Ascending aorta (tissue), 2 donors: ENCODE results near the gene MYH13. TPM values are rescaled to one million over a fixed set of nuclear protein-coding genes. Genes with fewer than 3 reads are reported as not detected.

ENCODE experiments used
- DNase-seq, 2 donors: peaks; one replicate each; pipeline ENCODE4 v3.0.0-alpha.2; 2019; ENCODE audit warnings: low spot score in 2 of 2
- H3K27ac ChIP-seq, 2 donors: fragments of 200-600 bp; sonication (generic); one replicate each; pipeline ENCODE4 v1.5.1; 2016 to 2017; ENCODE audit warnings: mild to moderate bottlenecking in 1 of 2
- H3K27me3 ChIP-seq: fragments of 200-600 bp; sonication (generic); one replicate; pipeline ENCODE4 v1.5.1; 2017
- H3K36me3 ChIP-seq, 2 donors: fragments of 200-600 bp; sonication (generic); one replicate each; pipeline ENCODE4 v1.5.1; 2016
- H3K4me1 ChIP-seq, 2 donors: fragments of 200-600 bp; sonication (generic); one replicate each; pipeline ENCODE4 v1.5.1; 2016 to 2017; ENCODE audit warnings: mild to moderate bottlenecking in 1 of 2
- H3K4me3 ChIP-seq, 2 donors: fragments of 200-600 bp; sonication (generic); one replicate each; pipeline ENCODE4 v1.5.1; 2016 to 2017; ENCODE audit warnings: mild to moderate bottlenecking in 1 of 2
- H3K9me3 ChIP-seq, 2 donors: fragments of 200-600 bp; sonication (generic); one replicate each; pipeline ENCODE4 v1.5.1; 2016
- CTCF ChIP-seq, 3 experiments: fragments of 200-600 bp in 2 of 3; fragments of 450-650 bp in 1 of 3; sonication (generic) in 2 of 3; IDR thresholded peaks; one replicate each; pipeline ENCODE4 v1.5.1; 2016 to 2019; ENCODE audit warnings: antibody characterized with exemption in 3 of 3, mild to moderate bottlenecking in 1 of 3, moderate library complexity in 1 of 3
- intact Hi-C: fragments of 100-400 bp; cut with DNase I; formaldehyde crosslinking; loops from one replicate; pipeline ENCODE4 v1.15.1; 2023
- total RNA-seq: library from RNA; depleted of rRNA; stranded (reverse); fragments of >200 nt; gene quantifications from one replicate; pipeline ENCODE4 v1.1.0, GENCODE V29; 2016

Gene MYH13
- total RNA-seq, 1 donor from 2014 or later: not detected

- Histone ChIP-seq H3K9me3 (no peaks in the 10 kb centered on the region), H3K36me3 (no peaks in the 10 kb centered on the region), H3K4me3 (no peak overlapping the region), H3K4me1 (no peaks in the 10 kb centered on the region), H3K27me3 (no peaks in the 10 kb centered on the region), H3K27ac (no peak overlapping the region)
- no peak for TF ChIP-seq CTCF (IDR thresholded peaks at IDR 0.05)
- DNase-seq: no peak
- intact Hi-C loops: no loop called here
Observed at GRCh38 chr17:10415161-10415560, 42.4 kb upstream of the MYH13 start.

GRCh38 chr17:10403589-10403988, 30.8 kb upstream of the MYH13 start:
- intact Hi-C loops: no loop called here
- H3K27ac ChIP-seq: no peak overlapping the region
- H3K4me3 ChIP-seq: no peak overlapping the region
- H3K36me3 ChIP-seq: no peaks in the 10 kb centered on the region
- no peaks in the 10 kb centered on the region for H3K9me3 ChIP-seq
- H3K27me3 ChIP-seq: no peaks in the 10 kb centered on the region
- no peak for TF ChIP-seq CTCF (IDR thresholded peaks at IDR 0.05)
- no peaks in the 10 kb centered on the region for H3K4me1 ChIP-seq
- DNase-seq: no peak

- H3K27ac ChIP-seq: no peak overlapping the region
- H3K36me3 ChIP-seq: no peaks in the 10 kb centered on the region
- H3K27me3 ChIP-seq: no peaks in the 10 kb centered on the region
- TF ChIP-seq CTCF (IDR thresholded peaks at IDR 0.05): no peak
- no peaks in the 10 kb centered on the region for H3K4me1 ChIP-seq
- no peaks in the 10 kb centered on the region for H3K9me3 ChIP-seq
- no peak for DNase-seq
- H3K4me3 ChIP-seq: no peak overlapping the region
- intact Hi-C loops: no loop called here
Observed at GRCh38 chr17:10398352-10398751, 25.5 kb upstream of the MYH13 start.

- intact Hi-C loops: no loop called here
- TF ChIP-seq CTCF (IDR thresholded peaks at IDR 0.05): no peak
- Histone ChIP-seq H3K27me3 (no peaks in the 10 kb centered on the region), H3K4me1 (no peaks in the 10 kb centered on the region), H3K4me3 (no peak overlapping the region), H3K36me3 (no peaks in the 10 kb centered on the region), H3K27ac (no peak overlapping the region), H3K9me3 (no peaks in the 10 kb centered on the region)
- DNase-seq: no peak
Observed at GRCh38 chr17:10396524-10397163, 23.8 kb upstream of the MYH13 start.

- H3K27me3 ChIP-seq: no peaks in the 10 kb centered on the region
- no peak for DNase-seq
- no peaks in the 10 kb centered on the region for H3K36me3 ChIP-seq
- H3K27ac ChIP-seq: no peak overlapping the region
- TF ChIP-seq CTCF (IDR thresholded peaks at IDR 0.05): no peak
- intact Hi-C loops: no loop called here
- no peak overlapping the region for H3K4me3 ChIP-seq
- no peaks in the 10 kb centered on the region for H3K9me3 ChIP-seq
- no peaks in the 10 kb centered on the region for H3K4me1 ChIP-seq
Observed at GRCh38 chr17:10394201-10394887, 21.5 kb upstream of the MYH13 start.
